Thyroid gland (tissue), 4 donors: ENCODE data around the gene DDX54. TPM values are rescaled to one million over a fixed set of nuclear protein-coding genes. Genes with fewer than 3 reads are reported as not detected.

ENCODE experiments used
- DNase-seq, 2 donors: peaks; one replicate each; pipeline ENCODE4 v3.0.0-alpha.2; 2019
- H3K27ac ChIP-seq, 3 donors: fragments of 200-600 bp; sonication (generic); 1 replicate in 2 of 3; 2 replicates in 1 of 3; pipeline ENCODE4 v1.5.1; 2016 to 2019; ENCODE audit warnings: mild to moderate bottlenecking in 1 of 3, moderate library complexity in 1 of 3
- H3K27me3 ChIP-seq: fragments of 200-600 bp; sonication (generic); one replicate; pipeline ENCODE4 v1.5.1; 2019
- H3K36me3 ChIP-seq, 2 donors: fragments of 200-600 bp; sonication (generic); one replicate each; pipeline ENCODE4 v1.5.1; 2016 to 2019
- H3K4me1 ChIP-seq, 2 donors: fragments of 200-600 bp; sonication (generic); one replicate each; pipeline ENCODE4 v1.5.1; 2017 to 2019
- H3K4me3 ChIP-seq, 3 donors: fragments of 200-600 bp; sonication (generic); replicated peaks in 1 of 3; 1 replicate in 2 of 3; 2 replicates in 1 of 3; pipeline ENCODE4 v1.5.1; 2016; ENCODE audit warnings: mild to moderate bottlenecking in 1 of 3
- H3K9me3 ChIP-seq: fragments of 200-600 bp; sonication (generic); one replicate; pipeline ENCODE4 v1.5.1; 2017
- POLR2A ChIP-seq, 2 donors: fragments of 450-650 bp; IDR thresholded peaks; one replicate each; pipeline ENCODE4 v1.6.1; 2017; ENCODE audit warnings: antibody characterized with exemption in 2 of 2, mild to moderate bottlenecking in 2 of 2, moderate library complexity in 1 of 2
- WGBS, 2 donors: methylation state at CpG; one replicate each; pipeline ENCODE4 v1.1.5; 2017; 5-methylcytosine and 5-hydroxymethylcytosine counted together
- intact Hi-C: fragments of 100-400 bp; cut with DNase I; formaldehyde crosslinking; loops from one replicate; pipeline ENCODE4 v1.15.1; 2023
- microRNA-seq: library from miRNA; unstranded; fragments of <30 nt; microRNA quantifications from one replicate; pipeline ENCODE4, GENCODE V29; 2016
- small RNA-seq: library from RNA; depleted of rRNA; stranded (forward); fragments of <200 nt; gene quantifications from one replicate; pipeline ENCODE3, GENCODE V24; 2016
- total RNA-seq, 4 donors: library from RNA; depleted of rRNA; stranded (reverse); fragments of >200 nt; gene quantifications; one replicate each; pipeline ENCODE4 v1.2.3, GENCODE V29; 2016
- TF ChIP-seq, protein P1 (sequence below), 6 experiments: fragments of 200-600 bp in 3 of 6; fragments of 450-650 bp in 3 of 6; sonication (generic) in 3 of 6; IDR thresholded peaks; one replicate each; pipeline ENCODE4 v1.5.1; 2016 to 2019; ENCODE audit warnings: antibody characterized with exemption in 6 of 6, mild to moderate bottlenecking in 2 of 6, inconsistent platforms in 1 of 6, moderate library complexity in 1 of 6

Gene DDX54
- total RNA-seq, 4 donors from 2014 or later, result 59.9 to 79.3 (median 68.8) TPM

DNA sequence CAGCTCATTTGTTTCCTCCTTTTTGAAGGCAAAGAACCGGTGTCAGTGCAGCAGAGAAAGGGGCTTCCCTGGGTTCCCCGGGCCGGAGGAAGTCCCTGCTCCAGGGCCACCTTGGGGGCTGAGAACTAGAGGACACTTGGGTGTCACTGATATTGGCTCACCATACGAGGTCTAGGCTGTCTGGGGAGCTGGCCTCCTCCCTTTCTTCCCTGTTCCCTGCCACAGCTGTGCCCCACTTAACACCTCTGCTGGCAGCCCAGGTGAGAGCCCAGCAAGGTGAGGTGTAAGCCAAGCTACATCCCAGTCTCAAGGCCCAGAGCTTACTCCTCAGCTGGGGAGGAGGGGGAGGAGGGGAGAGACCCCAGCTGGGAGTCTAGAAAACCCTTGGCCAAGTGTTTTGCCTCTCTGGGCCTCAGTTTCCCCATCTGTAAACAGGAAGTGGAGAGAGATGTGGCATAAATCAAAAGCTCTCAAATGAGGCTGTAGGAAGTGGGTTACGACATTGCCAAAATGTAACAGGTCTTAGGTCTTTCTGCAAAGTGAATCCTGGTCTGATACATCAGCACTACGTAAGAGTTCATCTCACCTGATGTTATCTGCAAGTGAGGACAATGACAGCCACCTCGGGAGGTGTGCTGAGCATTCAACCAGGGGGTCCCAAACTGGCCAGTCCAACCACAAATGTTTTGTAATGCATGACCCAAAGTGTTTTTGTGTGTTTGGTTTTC, 75.2 kb downstream of the DDX54 start:
- Histone ChIP-seq H3K9me3 (no peaks in the 10 kb centered on the region), H3K27ac (peak overlapping the region in 2 of 3 donors; percentile 10 to 33), H3K36me3 (peaks cover 0 to 7% of the 10 kb centered on the region in 2 donors), H3K4me3 (no peak overlapping the region), H3K27me3 (no peaks in the 10 kb centered on the region), H3K4me1 (peaks cover 0 to 6% of the 10 kb centered on the region in 2 donors)
- TF ChIP-seq POLR2A (IDR thresholded peaks at IDR 0.05), result no peak
- TF ChIP-seq, protein P1, sequence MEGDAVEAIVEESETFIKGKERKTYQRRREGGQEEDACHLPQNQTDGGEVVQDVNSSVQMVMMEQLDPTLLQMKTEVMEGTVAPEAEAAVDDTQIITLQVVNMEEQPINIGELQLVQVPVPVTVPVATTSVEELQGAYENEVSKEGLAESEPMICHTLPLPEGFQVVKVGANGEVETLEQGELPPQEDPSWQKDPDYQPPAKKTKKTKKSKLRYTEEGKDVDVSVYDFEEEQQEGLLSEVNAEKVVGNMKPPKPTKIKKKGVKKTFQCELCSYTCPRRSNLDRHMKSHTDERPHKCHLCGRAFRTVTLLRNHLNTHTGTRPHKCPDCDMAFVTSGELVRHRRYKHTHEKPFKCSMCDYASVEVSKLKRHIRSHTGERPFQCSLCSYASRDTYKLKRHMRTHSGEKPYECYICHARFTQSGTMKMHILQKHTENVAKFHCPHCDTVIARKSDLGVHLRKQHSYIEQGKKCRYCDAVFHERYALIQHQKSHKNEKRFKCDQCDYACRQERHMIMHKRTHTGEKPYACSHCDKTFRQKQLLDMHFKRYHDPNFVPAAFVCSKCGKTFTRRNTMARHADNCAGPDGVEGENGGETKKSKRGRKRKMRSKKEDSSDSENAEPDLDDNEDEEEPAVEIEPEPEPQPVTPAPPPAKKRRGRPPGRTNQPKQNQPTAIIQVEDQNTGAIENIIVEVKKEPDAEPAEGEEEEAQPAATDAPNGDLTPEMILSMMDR (IDR thresholded peaks at IDR 0.05), result no peak
- 70 to 76% methylated on average over 7 of the region's 7 CpGs for WGBS, 2 donors
- DNase-seq, result no peak
- intact Hi-C loops, result loop anchor here (10.0 kb wide), 1 partner anchor 45 kb away; no protein-coding TSS in a partner anchor

DNA sequence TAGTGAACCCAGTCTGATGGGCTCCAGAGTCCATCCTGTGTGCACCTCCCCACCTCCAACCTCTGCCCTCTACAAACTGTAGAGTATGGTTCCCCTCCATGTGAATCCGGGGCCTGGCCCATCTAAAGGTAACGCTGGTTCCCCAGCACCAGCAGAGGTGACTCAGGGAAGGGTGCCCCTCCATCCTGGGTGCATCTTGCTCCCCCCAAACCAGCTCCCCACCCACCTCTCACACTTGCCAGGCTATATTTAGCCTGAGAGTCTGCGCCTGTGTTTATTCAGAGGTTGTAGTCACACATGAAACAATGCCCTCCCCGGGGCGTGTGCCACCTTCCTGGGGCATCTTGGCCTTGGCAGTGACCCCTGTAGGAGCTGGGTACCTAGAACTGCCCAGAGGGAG, 75.9 kb downstream of the DDX54 start:
- Histone ChIP-seq H3K4me1 (peaks cover 0 to 6% of the 10 kb centered on the region in 2 donors), H3K27me3 (no peaks in the 10 kb centered on the region), H3K36me3 (peaks cover 0 to 7% of the 10 kb centered on the region in 2 donors), H3K27ac (peak overlapping the region in 1 of 3 donors; percentile 33), H3K9me3 (no peaks in the 10 kb centered on the region), H3K4me3 (no peak overlapping the region)
- TF ChIP-seq, protein P1 (IDR thresholded peaks at IDR 0.05), result no peak
- TF ChIP-seq POLR2A (IDR thresholded peaks at IDR 0.05), result no peak
- 70 to 76% methylated on average over 4 to 5 of the region's 5 CpGs for WGBS, 2 donors
- intact Hi-C loops, result loop anchor here (10.0 kb wide), 1 partner anchor 45 kb away; no protein-coding TSS in a partner anchor
- DNase-seq, result peak; percentile 36 to 45

DNA sequence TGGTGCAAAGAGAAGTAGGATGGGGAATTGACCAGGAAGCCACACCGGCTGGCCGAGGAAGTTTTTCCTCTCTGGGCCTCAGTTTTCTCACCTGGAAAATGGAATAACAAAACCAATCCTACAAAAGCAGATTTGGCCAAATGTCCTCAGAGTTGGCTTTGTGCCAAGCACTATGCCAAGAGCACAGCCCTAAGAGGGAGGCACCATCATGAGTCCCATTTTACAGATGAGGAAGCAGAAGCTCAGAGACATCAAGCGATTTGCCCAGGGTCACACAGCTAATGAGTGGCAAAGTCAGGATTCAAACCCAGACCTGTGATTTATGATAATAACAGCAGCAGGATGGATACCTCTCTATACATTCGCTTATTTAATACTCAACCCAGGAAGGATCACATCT, 77.0 kb downstream of the DDX54 start:
- intact Hi-C loops, result loop anchor here (10.0 kb wide), 1 partner anchor 46 kb away; no protein-coding TSS in a partner anchor
- no peak overlapping the region for H3K27ac ChIP-seq
- H3K27me3 ChIP-seq, result no peaks in the 10 kb centered on the region
- H3K4me1 ChIP-seq, result peaks cover 0 to 6% of the 10 kb centered on the region in 2 donors
- peaks cover 0 to 7% of the 10 kb centered on the region in 2 donors for H3K36me3 ChIP-seq
- no peaks in the 10 kb centered on the region for H3K9me3 ChIP-seq
- WGBS, 2 donors, result 96 to 97% methylated on average over 4 of the region's 4 CpGs
- DNase-seq, result no peak
- no peak for TF ChIP-seq POLR2A (IDR thresholded peaks at IDR 0.05)
- TF ChIP-seq, protein P1 (IDR thresholded peaks at IDR 0.05), result no peak
- H3K4me3 ChIP-seq, result no peak overlapping the region

Small RNA genes lying within 50 kb of the gene (microRNA-seq; reads per million reads assigned to microRNA genes)
- not detected for gene MIR7106

Small RNA genes lying within 50 kb of the gene (small RNA-seq; reads per million reads assigned to genes)
- gene MIR7106 (not detected), gene RF00019 (not detected)

Other genes starting within 250 kb of the DDX54 start
- 1 to 10 TPM; 3.0 to 7.4 (median 5.7) TPM for gene OAS3, start 247.0 kb downstream of the DDX54 start, total RNA-seq
- 1 to 10 TPM; 2.7 to 9.1 (median 6.0) TPM for gene OAS2, start 207.0 kb downstream of the DDX54 start, total RNA-seq
- 10 to 100 TPM; 11.5 to 37.1 (median 20.6) TPM for gene DTX1, start 128.7 kb downstream of the DDX54 start, total RNA-seq
- gene RASAL1, start 49.7 kb downstream of the DDX54 start, total RNA-seq, result 10 to 100 TPM; 27.3 to 52.9 (median 45.1) TPM
- under 1 TPM in 1 of 4 donors, not detected in 3; 0.56 TPM for gene CFAP73, start 35.8 kb downstream of the DDX54 start, total RNA-seq
- 10 to 100 TPM; 26.6 to 39.6 (median 32.8) TPM for gene RITA1, start 243 bp upstream of the DDX54 start, total RNA-seq
- 100 to 1,000 TPM in 2 of 4 donors, 10 to 100 TPM in 2; 58.3 to 135 (median 109) TPM for gene TPCN1, start 36.0 kb upstream of the DDX54 start, total RNA-seq
- 10 to 100 TPM; 23.3 to 50.5 (median 30.7) TPM for gene SLC8B1, start 149.6 kb upstream of the DDX54 start, total RNA-seq
- gene PLBD2, start 173.1 kb upstream of the DDX54 start, total RNA-seq, result 10 to 100 TPM; 21.0 to 51.5 (median 44.3) TPM
- gene SDS, start 218.4 kb upstream of the DDX54 start, total RNA-seq, result 1 to 10 TPM in 1 of 4 donors, under 1 TPM in 1, not detected in 2; 0.33 to 1.4 TPM
- gene SDSL, start 236.9 kb upstream of the DDX54 start, total RNA-seq, result 10 to 100 TPM; 13.6 to 42.2 (median 27.5) TPM